ENCODE results near the gene TNS1.

The TNS1 gene

DNA sequence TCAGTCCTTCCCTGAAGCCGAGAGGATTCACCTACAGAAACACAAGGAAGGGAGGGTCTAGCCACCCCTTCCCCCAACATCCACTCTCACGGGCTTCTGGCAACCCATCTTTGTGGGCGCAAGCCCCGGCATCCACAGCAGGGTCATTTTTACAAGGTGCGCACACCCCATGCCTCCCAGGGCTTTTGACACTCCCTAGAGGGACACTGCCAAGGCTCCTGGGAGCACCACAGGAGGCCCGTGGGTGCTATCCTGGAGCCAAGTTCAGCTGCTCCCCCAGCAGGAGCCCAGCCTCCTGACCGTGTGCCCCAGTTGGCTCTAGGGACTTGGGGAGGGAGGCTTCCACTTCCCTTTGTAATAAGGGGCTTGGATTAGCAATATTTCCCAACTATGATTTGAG lies 251.6 kb downstream of the TNS1 start:
- DNase-seq = no peak

Data from DMS79 (cell line).